ENCODE results near the gene FOXP2. TPM values are rescaled to one million over a fixed set of nuclear protein-coding genes. Genes with fewer than 3 reads are reported as not detected.

Gene FOXP2
- total and polyA plus RNA-seq, 2 of the 4 experiments (the other 2 are of a cell fraction): 0.89 to 1.1 TPM

GRCh38 chr7:114718861-114719260, 304.2 kb downstream of the FOXP2 start:
- Histone ChIP-seq H2BK120ac (ENCODE audit: low read depth, low read length) (no peak overlapping the region), H3K4me2 (ENCODE audit: low read depth, low read length) (no peak overlapping the region), H3K23ac (ENCODE audit: low read depth, low read length) (no peak overlapping the region), H3K4ac (ENCODE audit: low read depth, low read length) (no peak overlapping the region), H3K56ac (ENCODE audit: extremely low read depth, insufficient read depth, low read length) (no peak overlapping the region), H3K14ac (replicated peaks; ENCODE audit: low read depth, low read length) (no peak overlapping the region), H2AFZ (replicated peaks; ENCODE audit: low read length, poor library complexity) (no peak overlapping the region), H3K9me1 (ENCODE audit: insufficient read depth, low read length) (no peaks in the 10 kb centered on the region), H2AK5ac (ENCODE audit: low read depth, low read length) (no peak overlapping the region), H4K20me1 (ENCODE audit: insufficient read depth, low read length) (no peaks in the 10 kb centered on the region), H3K4me1 (ENCODE audit: control insufficient read depth, insufficient read depth, low read length) (no peaks in the 10 kb centered on the region), H2BK20ac (ENCODE audit: low read depth, low read length) (no peak overlapping the region), H3K9me3 (ENCODE audit: control insufficient read depth, insufficient read depth, low read length) (no peaks in the 10 kb centered on the region), H4K8ac (ENCODE audit: low read depth in 2 of 2, low read length in 2 of 2) (no peak overlapping the region), H2BK5ac (ENCODE audit: low read depth, low read length, poor library complexity, severe bottlenecking) (no peak overlapping the region), H3K9ac (ENCODE audit: low read depth, low read length) (no peak overlapping the region), H2BK15ac (ENCODE audit: low read depth, low read length) (no peak overlapping the region), H3K79me1 (ENCODE audit: low read depth in 1 of 2, low read length in 2 of 2) (no peaks in the 10 kb centered on the region), H3K27me3 (ENCODE audit: control insufficient read depth, insufficient read depth, low read length) (no peaks in the 10 kb centered on the region), H2AK9ac (replicated peaks; ENCODE audit: low read depth, low read length, poor library complexity) (no peak overlapping the region), H3K36me3 (ENCODE audit: control insufficient read depth, insufficient read depth, low read length) (no peaks in the 10 kb centered on the region), H3K27ac (ENCODE audit: insufficient read depth, low read length) (no peak overlapping the region), H3K4me3 (ENCODE audit: insufficient read depth, low read depth, low read length) (no peak overlapping the region), H4K91ac (ENCODE audit: insufficient read depth, low read depth, low read length) (no peak overlapping the region), H4K5ac (ENCODE audit: low read depth, low read length) (no peak overlapping the region), H3K18ac (ENCODE audit: low read depth, low read length) (no peak overlapping the region)
- in situ Hi-C loops (cut with MboI; ENCODE audit: low sequenced_read_pairs) (no loop called here), intact Hi-C loops (cut with micrococcal nuclease) (no loop called here), dilution Hi-C loops (cut with HindIII; ENCODE audit: low sequenced_read_pairs, unreplicated experiment) (no loop called here)
- BruUV-seq (replicated peaks): no TSS peak
- ChIA-PET CTCF (no interaction called here), POLR2A (ENCODE audit: unreplicated experiment) (no interaction called here)
- no peak for DNase-seq
- no peak for ATAC-seq (ENCODE audit: low read depth)
- no peak for TF ChIP-seq USF2 (IDR thresholded peaks at IDR 0.05; ENCODE audit: low read depth, low read length)
- no peak for TF ChIP-seq MAFK (IDR thresholded peaks at IDR 0.05; ENCODE audit: low read depth, low read length)
- TF ChIP-seq NFE2L2 (IDR thresholded peaks at IDR 0.05; ENCODE audit: low read depth, low read length): no peak
- no peak for TF ChIP-seq POLR2A (IDR thresholded peaks at IDR 0.05; ENCODE audit: low read depth, low read length)
- TF ChIP-seq FOS (IDR thresholded peaks at IDR 0.05; ENCODE audit: low read depth, low read length): no peak
- TF ChIP-seq CEBPB (IDR thresholded peaks at IDR 0.05; ENCODE audit: low read depth, low read length): no peak
- no peak for TF ChIP-seq RCOR1 (IDR thresholded peaks at IDR 0.05; ENCODE audit: insufficient replicate concordance, low read length)
- no peak for TF ChIP-seq BHLHE40 (IDR thresholded peaks at IDR 0.05; ENCODE audit: low read depth, low read length)
- WGBS, 2 experiments (ENCODE audit: extremely low coverage in 2 of 2, insufficient read length in 1 of 2): no CpG with 5 or more reads among the region's 3 CpGs

All from IMR-90 (cell line).